Endothelial cell of umbilical vein (primary cell): ENCODE data around the gene GALNT10. TPM values are rescaled to one million over a fixed set of nuclear protein-coding genes. Genes with fewer than 3 reads are reported as not detected.

Experiments used
- BruUV-seq: library from RNA; stranded (reverse); fragments of 400-500 nt; replicated peaks from 2 replicates; lab custom pipeline; 2021; lab: Mats Ljungman, UMichigan
- CTCF ChIA-PET: fragments of 300-600, 350-600 bp; sonication (Branson Sonifier 250); formaldehyde crosslinking; loops from one replicate; lab custom pipeline; 2021; ENCODE audit warnings: antibody characterized with exemption, inconsistent platforms; lab: Charles Lee
- POLR2A ChIA-PET: fragments of 300-600, 350-600 bp; sonication (Branson Sonifier 250); formaldehyde crosslinking; loops from one replicate; lab custom pipeline; 2021; ENCODE audit warnings: antibody characterized with exemption, inconsistent platforms; lab: Charles Lee
- DNase-seq: peaks from one replicate; pipeline ENCODE4 v3.0.0-alpha.2; 2011; ENCODE audit warnings: low read depth, low spot score
- FAIRE-seq: peaks from 2 replicates; lab custom pipeline; 2011; peaks lifted over from hg19 to GRCh38; lab: Jason Lieb, UNC
- H2AFZ ChIP-seq: 2 replicates; pipeline ENCODE4 v1.6.0; 2012; ENCODE audit warnings: low read depth, low read length, control low read depth, inconsistent platforms
- H3K27ac ChIP-seq: 2 replicates; pipeline ENCODE4 v1.5.1; 2011; ENCODE audit warnings: low read depth, mild to moderate bottlenecking, control low read depth, low read length, moderate library complexity; ENCODE audit not compliant: insufficient read depth
- H3K27me3 ChIP-seq, 2 experiments: 2 replicates each; pipeline versions ENCODE4 v1.6.0 to v1.6.1; 2011; ENCODE audit warnings: low read length in 2 of 2, mixed read lengths in 1 of 2; ENCODE audit not compliant: control insufficient read depth in 2 of 2, insufficient read depth in 2 of 2
- H3K36me3 ChIP-seq, 2 experiments: 2 replicates in 1 of 2; 3 replicates in 1 of 2; pipeline ENCODE4 v1.5.1; 2011; ENCODE audit warnings: low read length in 2 of 2, mild to moderate bottlenecking in 1 of 2, moderate library complexity in 1 of 2; ENCODE audit not compliant: control insufficient read depth in 2 of 2, insufficient read depth in 2 of 2; ENCODE audit errors: extremely low read depth in 1 of 2
- H3K4me1 ChIP-seq: 3 replicates; pipeline ENCODE4 v1.5.1; 2011; ENCODE audit warnings: mild to moderate bottlenecking, low read length; ENCODE audit not compliant: control insufficient read depth, insufficient read depth; ENCODE audit errors: extremely low read depth
- H3K4me2 ChIP-seq: 2 replicates; pipeline ENCODE4 v1.6.1; 2011; ENCODE audit warnings: low read length, control low read depth, mixed read lengths; ENCODE audit not compliant: insufficient read depth
- H3K4me3 ChIP-seq, 3 experiments: fragments of 200-600 bp in 1 of 3; sonication (generic), shearing (Covaris generic) in 1 of 3; replicated peaks in 1 of 3; 2 replicates each; pipeline ENCODE4 v1.5.1; 2011 to 2016; ENCODE audit warnings: control low read depth in 3 of 3, low read length in 3 of 3, mild to moderate bottlenecking in 2 of 3, inconsistent platforms in 1 of 3, low read depth in 1 of 3, moderate library complexity in 1 of 3; ENCODE audit not compliant: insufficient read depth in 1 of 3
- H3K79me2 ChIP-seq: 2 replicates; pipeline ENCODE4 v1.6.0; 2012; ENCODE audit warnings: low read length, inconsistent platforms; ENCODE audit not compliant: control insufficient read depth, insufficient read depth
- H3K9ac ChIP-seq: replicated peaks from 2 replicates; pipeline ENCODE3; 2011; ENCODE audit warnings: low read length, control low read depth; ENCODE audit not compliant: insufficient read depth; ENCODE audit errors: extremely low read depth
- H3K9me1 ChIP-seq: replicated peaks from 3 replicates; pipeline ENCODE4 v1.6.0; 2011; ENCODE audit warnings: mild to moderate bottlenecking, low read length; ENCODE audit not compliant: control insufficient read depth, insufficient read depth; ENCODE audit errors: extremely low read depth
- H3K9me3 ChIP-seq: replicated peaks from 2 replicates; pipeline ENCODE4 v1.5.1; 2012; ENCODE audit warnings: low read length, inconsistent platforms; ENCODE audit not compliant: control insufficient read depth, insufficient read depth
- H4K20me1 ChIP-seq: replicated peaks from 2 replicates; pipeline ENCODE3; 2011; ENCODE audit warnings: mild to moderate bottlenecking, low read length; ENCODE audit not compliant: control insufficient read depth, insufficient read depth; ENCODE audit errors: extremely low read depth
- EZH2 ChIP-seq: IDR thresholded peaks from 2 replicates; pipeline ENCODE4 v1.6.1; 2012; ENCODE audit warnings: borderline replicate concordance, low read depth, mild to moderate bottlenecking, moderate library complexity, low read length, inconsistent platforms; ENCODE audit not compliant: severe bottlenecking
- MAX ChIP-seq: IDR thresholded peaks from 2 replicates; pipeline ENCODE4 v1.6.1; 2011; ENCODE audit not compliant: insufficient read depth, insufficient read length
- MYC ChIP-seq: IDR thresholded peaks from one replicate; pipeline ENCODE4 v1.6.1; 2011; ENCODE audit warnings: mild to moderate bottlenecking, low read depth, low read length
- dilution Hi-C: fragments of 300-500 bp; cut with MboI; formaldehyde crosslinking; loops from one replicate; pipeline ENCODE4 v1.15.0; 2019; ENCODE audit warnings: low sequenced_read_pairs; ENCODE audit not compliant: extremely low pct_ligation_motif_present
- intact Hi-C: fragments of 100-400 bp; cut with micrococcal nuclease; formaldehyde crosslinking; loops from one replicate; pipeline ENCODE4 v1.10.0; 2022
- polyA plus RNA-seq, 4 experiments: library from polyadenylated mRNA; depleted of rRNA in 3 of 4; stranded (reverse) in 3 of 4; unstranded in 1 of 4; fragments of >200 nt; gene quantifications; 2 replicates each; pipeline versions ENCODE4 v1.2.1 to v1.2.3, GENCODE V29; 2011 to 2012; ENCODE audit warnings: missing spikeins in 1 of 4
- total RNA-seq: library from RNA; stranded (reverse); gene quantifications from 2 replicates; pipeline ENCODE4 v1.2.3, GENCODE V29; 2021
- TF ChIP-seq, protein P1 (sequence below), 2 donors: IDR thresholded peaks; 1 replicate in 1 of 2; 2 replicates in 1 of 2; pipeline ENCODE4 v1.5.1; 2011; ENCODE audit warnings: low read length in 2 of 2, mild to moderate bottlenecking in 2 of 2, moderate library complexity in 2 of 2, control low read depth in 1 of 2, inconsistent platforms in 1 of 2, low read depth in 1 of 2; ENCODE audit not compliant: insufficient read depth in 1 of 2; ENCODE audit errors: extremely low read depth in 1 of 2

The GALNT10 gene
- total and polyA plus RNA-seq, 2 donors (not counting 3 experiments of a cell fraction or from before 2014, with no cell fraction given): 70.2 to 77.6 TPM

- no peaks in the 10 kb centered on the region for H3K9me1 ChIP-seq
- H3K36me3 ChIP-seq: no peaks in the 10 kb centered on the region
- CTCF ChIA-PET: interaction anchor here (0.8 to 5.2 kb wide), 13 partner anchors 10 to 225 kb away, joined by 3 to 75 read pairs (median 7); partner anchors contain the start of gene GALNT10
- POLR2A ChIA-PET: no interaction called here
- no peak overlapping the region for H3K27ac ChIP-seq
- FAIRE-seq: peak; percentile 92
- peaks cover 9% of the 10 kb centered on the region for H3K4me1 ChIP-seq
- dilution Hi-C loops: no loop called here
- peak; percentile 64 for DNase-seq
- no TSS peak for BruUV-seq
- H4K20me1 ChIP-seq: no peaks in the 10 kb centered on the region
- no peaks in the 10 kb centered on the region for H3K79me2 ChIP-seq
- H2AFZ ChIP-seq: no peak overlapping the region
- TF ChIP-seq, protein P1, sequence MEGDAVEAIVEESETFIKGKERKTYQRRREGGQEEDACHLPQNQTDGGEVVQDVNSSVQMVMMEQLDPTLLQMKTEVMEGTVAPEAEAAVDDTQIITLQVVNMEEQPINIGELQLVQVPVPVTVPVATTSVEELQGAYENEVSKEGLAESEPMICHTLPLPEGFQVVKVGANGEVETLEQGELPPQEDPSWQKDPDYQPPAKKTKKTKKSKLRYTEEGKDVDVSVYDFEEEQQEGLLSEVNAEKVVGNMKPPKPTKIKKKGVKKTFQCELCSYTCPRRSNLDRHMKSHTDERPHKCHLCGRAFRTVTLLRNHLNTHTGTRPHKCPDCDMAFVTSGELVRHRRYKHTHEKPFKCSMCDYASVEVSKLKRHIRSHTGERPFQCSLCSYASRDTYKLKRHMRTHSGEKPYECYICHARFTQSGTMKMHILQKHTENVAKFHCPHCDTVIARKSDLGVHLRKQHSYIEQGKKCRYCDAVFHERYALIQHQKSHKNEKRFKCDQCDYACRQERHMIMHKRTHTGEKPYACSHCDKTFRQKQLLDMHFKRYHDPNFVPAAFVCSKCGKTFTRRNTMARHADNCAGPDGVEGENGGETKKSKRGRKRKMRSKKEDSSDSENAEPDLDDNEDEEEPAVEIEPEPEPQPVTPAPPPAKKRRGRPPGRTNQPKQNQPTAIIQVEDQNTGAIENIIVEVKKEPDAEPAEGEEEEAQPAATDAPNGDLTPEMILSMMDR (IDR thresholded peaks at IDR 0.05; ENCODE audit: extremely low read depth in 1 of 2, insufficient read depth in 1 of 2, low read depth in 1 of 2, low read length in 2 of 2): peak; percentile 76 to 80
- TF ChIP-seq EZH2 (peak; percentile 31), MYC (no peak), MAX (no peak)
- H3K4me3 ChIP-seq: no peak overlapping the region
- intact Hi-C loops: loop anchor here (1.0 kb wide), 3 partner anchors 108 to 225 kb away; no protein-coding TSS in a partner anchor
- H3K27me3 ChIP-seq: peaks cover 15 to 24% of the 10 kb centered on the region in 2 experiments
- H3K4me2 ChIP-seq: no peak overlapping the region
- no peak overlapping the region for H3K9ac ChIP-seq
- no peaks in the 10 kb centered on the region for H3K9me3 ChIP-seq
Observed at GRCh38 chr5:154179846-154180710, 10.5 kb upstream of the GALNT10 start.
